Transverse colon (tissue), 4 donors: ENCODE data around the gene MTHFSD.

Source experiments
- CTCF ChIP-seq, 5 experiments: fragments of 200-600 bp in 3 of 5; fragments of 450-650 bp in 2 of 5; sonication (generic) in 3 of 5; IDR thresholded peaks; 1 replicate in 2 of 5; 2 replicates in 3 of 5; pipeline ENCODE4 v1.5.1; 2016 to 2017; ENCODE audit warnings: antibody characterized with exemption in 5 of 5, inconsistent platforms in 3 of 5, mild to moderate bottlenecking in 2 of 5, moderate library complexity in 1 of 5
- POLR2A ChIP-seq: fragments of 450-650 bp; IDR thresholded peaks from one replicate; pipeline ENCODE4 v1.6.1; 2016; ENCODE audit warnings: antibody characterized with exemption, mild to moderate bottlenecking, moderate library complexity
- POLR2AphosphoS5 ChIP-seq, 3 donors: sonication (generic); formaldehyde crosslinking; IDR thresholded peaks; one replicate each; pipeline ENCODE4 v1.6.1; 2016; ENCODE audit warnings: antibody characterized with exemption in 3 of 3

- TF ChIP-seq CTCF (IDR thresholded peaks at IDR 0.05) (no peak), POLR2AphosphoS5 (IDR thresholded peaks at IDR 0.05) (no peak), POLR2A (no peak)
Measured at GRCh38 chr16:86549893-86550190, 5.2 kb downstream of the MTHFSD start.
